Fibroblast of upper back skin (primary cell): ENCODE measurements around the gene ST6GAL1.

Source experiments
- DNase-seq: peaks from one replicate; pipeline ENCODE4 v3.0.0-alpha.2; 2013

The ST6GAL1 gene

GRCh38 chr3:187024536-187025226 is 94.4 kb downstream of the ST6GAL1 start:
- DNase-seq, result no peak

- no peak for DNase-seq
Observed at GRCh38 chr3:187025254-187025655, 94.9 kb downstream of the ST6GAL1 start.

DNA sequence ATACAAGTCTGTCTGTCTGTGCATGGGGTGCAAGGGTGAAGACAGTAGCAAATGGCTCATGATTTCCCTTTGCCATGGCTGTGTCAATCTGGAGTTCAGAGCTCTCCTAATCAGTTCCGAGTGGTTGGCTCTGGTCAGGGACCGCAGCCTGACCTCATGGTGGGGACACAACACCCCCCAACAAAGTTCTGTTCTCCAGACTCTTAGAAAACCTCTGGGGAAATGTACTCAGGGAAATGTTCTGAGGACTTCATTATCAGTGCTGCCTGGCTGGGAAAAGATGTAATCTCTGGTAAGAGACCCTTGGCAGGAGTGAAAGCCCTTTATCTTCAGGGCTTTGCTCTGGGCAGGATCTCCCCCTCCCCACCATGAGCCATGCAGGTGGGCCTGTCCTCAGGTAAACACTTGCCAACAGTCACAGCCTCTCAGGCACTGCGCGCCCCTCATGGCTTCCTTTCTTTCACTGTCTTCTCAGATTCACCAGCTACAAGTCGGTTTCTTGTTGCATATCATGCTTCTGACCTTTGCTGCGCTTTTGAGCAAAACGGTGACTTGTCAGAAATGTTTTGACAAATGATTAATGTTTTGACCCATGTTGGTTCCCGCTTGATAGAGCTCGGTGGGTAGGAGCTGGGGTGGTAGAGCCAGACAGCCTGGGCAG is 95.5 kb downstream of the ST6GAL1 start:
- DNase-seq, result no peak

- no peak for DNase-seq
Observed at GRCh38 chr3:187026317-187026670, 96.0 kb downstream of the ST6GAL1 start.

GRCh38 chr3:187027531-187028278 is 97.4 kb downstream of the ST6GAL1 start:
- no peak for DNase-seq

GRCh38 chr3:187031934-187032333 is 101.6 kb downstream of the ST6GAL1 start:
- DNase-seq, result no peak

DNA sequence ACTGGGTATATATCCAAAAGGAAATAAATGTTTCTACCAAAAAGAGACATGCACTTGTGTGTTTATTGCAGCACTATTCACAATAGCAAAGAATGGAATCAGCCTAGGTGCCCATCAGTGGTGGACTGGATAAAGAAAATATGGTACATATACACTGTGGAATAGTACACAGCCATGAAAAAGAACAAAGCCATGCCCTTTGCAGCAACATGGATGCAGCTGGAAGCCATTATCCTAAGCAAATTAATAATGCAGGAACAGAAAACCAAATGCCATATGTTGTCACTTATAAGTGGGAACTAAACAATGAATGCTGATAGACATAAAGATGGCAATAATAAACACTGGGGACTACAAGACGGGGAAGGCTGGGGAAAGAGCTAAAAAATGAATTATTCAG is 106.1 kb downstream of the ST6GAL1 start:
- no peak for DNase-seq

DNA sequence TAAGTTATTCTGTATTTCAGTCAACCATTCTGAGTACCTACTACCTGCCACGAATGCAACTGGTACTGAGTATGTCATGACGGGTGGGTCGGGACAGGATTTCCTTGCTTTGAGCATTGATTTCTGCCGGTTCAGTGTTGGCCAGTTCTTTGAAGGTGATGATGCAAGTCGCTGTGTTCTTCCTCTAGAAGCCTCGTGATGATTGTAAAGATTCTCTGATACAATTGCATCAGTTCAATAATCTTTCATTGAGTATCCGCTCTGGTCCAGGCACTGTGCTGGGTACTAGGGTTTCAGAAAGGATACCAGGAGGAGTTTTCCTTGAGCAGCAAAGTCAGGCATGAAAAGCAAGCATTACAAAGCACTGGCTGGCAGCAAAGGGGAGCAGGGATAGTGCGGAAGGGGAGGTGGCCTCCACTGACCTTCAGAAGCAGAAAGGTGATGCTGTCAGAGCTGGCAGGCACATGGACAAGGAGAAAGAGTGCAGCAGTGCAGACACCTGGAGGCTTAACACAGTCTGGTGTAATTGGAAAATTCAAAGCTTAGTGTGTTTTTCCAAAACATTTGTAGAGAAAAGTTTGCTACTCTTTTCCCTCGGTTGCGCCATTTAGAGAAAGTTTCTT is 108.9 kb downstream of the ST6GAL1 start:
- DNase-seq, result no peak

DNA sequence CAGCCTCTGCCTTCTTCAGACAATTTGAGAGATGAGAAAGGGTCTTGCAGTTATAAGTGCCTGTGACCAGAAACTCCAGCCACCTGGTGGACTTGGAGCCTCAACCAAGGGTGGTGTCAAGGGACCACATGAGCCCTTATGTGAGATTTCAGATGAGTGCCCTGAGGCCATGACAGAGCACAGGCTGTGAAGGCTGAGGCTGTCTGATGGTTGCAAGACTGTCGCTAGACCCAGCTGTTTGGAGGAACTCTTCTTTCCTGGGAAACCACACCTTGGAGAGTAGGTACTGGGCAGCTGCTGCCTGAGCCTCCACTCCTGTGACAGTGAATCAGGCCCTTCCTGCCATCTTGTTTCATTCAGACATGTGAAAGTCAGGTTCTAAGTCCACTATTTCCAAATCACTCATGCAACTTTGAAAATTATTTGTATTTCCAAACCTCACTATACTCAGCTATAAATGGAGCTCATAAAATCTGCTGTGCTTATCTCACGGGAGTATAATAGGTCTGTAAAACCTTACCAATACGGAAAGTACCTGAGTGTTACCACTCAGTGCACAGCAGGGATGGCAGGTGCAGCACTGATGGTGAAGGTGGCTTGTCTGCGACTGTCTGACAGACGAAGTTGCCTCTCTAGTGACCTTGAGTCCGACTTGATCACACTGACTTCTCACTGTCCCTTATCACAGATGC is 109.5 kb downstream of the ST6GAL1 start:
- no peak for DNase-seq

- peak; percentile 79 for DNase-seq
Observed at GRCh38 chr3:187040516-187041361, 110.4 kb downstream of the ST6GAL1 start.

DNA sequence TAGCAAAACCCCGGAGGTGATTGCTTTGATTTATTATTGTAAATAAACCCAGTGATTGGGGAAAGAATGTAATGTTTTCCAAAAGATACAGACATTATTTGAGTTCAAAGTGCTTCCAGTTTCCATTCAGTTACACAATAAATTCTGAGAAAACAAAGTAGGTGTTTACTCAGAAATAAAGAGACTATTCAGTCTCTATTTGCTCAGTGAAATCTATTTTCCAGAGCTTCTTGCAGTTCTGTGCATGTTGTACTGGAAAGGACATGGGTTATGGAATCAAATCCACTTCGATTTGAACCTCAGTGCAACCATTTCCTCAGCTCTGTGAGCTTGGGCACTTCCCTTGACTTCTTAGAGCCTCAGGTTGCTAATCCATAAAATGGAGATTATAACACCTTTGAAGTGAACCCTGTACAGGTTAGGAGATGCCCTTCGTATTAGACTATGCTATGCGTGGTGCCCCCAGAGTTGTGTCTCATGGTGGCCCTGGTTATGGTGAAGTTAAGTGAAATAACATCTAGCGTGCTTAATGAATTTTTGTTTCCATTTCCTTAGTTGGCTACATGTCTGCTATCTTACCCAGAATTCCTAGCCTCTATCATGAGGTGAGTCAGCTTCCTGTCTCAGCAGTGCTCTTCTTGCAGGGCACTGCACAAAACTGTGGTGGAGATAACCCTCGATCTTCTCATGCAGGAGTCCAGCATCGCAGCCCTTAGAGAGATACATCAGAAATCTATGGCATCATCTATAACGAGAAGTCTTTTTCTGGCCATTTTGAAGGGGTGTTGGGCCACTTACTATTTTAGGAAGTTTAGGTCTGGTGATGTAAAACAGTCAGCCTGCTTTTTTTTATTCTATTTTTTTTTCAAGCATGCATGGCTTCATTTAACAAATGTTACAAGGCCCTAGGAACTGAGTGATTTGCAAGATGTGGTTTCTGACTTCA is 111.3 kb downstream of the ST6GAL1 start:
- DNase-seq, result peak; percentile 35

GRCh38 chr3:187042346-187042745 is 112.0 kb downstream of the ST6GAL1 start:
- DNase-seq, result no peak

- DNase-seq, result no peak
Observed at GRCh38 chr3:187042874-187043458, 112.6 kb downstream of the ST6GAL1 start.

DNA sequence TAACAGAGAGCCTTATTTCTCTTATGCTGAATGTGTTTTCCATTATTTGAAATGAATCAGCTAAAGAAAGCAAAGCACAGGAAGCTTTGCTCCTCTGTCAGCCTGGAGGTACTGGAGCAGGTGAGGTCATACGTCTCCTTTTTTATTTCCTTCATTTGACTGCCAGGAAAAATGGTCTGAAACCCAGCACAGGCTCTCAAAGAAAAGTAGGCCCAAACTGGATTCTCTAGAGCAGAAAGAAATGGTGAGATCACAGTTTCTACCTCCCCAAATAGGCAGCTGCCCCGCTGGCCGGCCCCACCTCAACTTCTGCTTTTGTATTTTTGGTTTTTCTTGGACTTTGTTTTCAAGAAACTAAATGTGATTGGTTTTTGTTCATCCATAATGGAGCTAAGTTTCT is 113.9 kb downstream of the ST6GAL1 start:
- peak; percentile 34 for DNase-seq

DNA sequence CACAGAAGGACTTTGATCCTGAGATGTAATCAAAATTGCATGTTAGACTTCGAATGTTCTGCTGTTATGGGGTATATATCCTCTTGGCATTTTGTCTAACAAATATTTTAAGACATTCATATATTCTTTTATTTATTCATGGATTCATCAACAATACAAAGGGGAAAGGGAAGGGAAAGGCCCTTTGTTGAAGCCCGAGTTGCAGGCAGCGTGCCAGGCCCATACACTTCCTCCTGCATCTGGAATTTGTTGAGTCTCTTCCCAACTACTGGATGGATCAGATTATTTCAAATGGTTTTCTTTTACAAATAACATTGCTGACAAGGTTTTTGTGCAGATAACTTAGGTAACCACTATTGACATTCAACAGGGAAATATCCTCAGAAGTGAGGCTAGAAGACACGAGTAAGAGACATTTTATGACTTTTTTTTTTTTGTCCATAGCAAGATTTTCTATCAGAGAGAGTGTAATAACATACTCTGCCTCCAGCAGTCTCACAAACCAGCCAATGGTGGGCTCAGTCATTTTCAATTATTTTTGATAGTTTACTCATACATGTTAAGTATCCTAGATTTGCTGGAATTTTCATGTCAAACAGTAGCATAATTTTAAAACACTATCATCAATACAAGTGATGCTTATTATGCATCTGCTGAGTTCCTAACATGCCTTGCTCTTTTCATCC is 114.7 kb downstream of the ST6GAL1 start:
- DNase-seq, result peak; percentile 39

DNA sequence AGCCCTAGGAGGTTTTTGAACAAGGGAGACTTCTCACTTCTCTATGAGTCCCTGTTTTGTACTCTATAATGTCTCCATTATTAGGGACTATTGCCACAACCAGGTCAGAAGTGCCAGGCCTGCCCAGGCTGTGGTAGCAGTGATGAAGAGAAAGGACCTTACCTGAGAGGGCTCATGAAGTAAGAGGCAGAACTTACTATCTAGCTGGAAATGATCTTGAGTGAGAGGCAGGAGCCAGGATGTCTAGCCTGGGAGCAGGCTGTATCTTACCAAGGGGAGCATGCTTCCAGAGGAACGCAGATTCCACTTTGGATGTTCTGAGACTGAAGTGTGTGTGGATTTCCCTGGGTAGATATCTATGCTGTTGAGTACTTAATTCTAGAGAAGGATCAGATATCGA is 115.7 kb downstream of the ST6GAL1 start:
- no peak for DNase-seq

GRCh38 chr3:187049462-187050101 is 119.3 kb downstream of the ST6GAL1 start:
- no peak for DNase-seq

DNA sequence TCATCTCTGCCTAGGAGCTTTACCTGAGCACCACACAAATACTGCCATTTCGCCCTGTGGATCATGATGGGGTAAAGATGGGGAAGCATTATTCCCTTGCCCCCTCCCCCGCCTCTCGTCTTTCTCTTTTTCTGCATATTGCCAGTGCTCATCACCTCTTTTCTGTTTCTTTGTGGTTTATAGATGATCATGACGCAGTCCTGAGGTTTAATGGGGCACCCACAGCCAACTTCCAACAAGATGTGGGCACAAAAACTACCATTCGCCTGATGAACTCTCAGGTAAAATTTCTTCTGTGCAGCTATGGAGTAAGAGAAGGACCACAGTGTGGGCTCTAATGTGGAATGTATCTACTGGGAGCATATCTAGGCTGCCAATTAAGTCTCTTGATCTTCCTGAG is 120.7 kb downstream of the ST6GAL1 start:
- no peak for DNase-seq

DNA sequence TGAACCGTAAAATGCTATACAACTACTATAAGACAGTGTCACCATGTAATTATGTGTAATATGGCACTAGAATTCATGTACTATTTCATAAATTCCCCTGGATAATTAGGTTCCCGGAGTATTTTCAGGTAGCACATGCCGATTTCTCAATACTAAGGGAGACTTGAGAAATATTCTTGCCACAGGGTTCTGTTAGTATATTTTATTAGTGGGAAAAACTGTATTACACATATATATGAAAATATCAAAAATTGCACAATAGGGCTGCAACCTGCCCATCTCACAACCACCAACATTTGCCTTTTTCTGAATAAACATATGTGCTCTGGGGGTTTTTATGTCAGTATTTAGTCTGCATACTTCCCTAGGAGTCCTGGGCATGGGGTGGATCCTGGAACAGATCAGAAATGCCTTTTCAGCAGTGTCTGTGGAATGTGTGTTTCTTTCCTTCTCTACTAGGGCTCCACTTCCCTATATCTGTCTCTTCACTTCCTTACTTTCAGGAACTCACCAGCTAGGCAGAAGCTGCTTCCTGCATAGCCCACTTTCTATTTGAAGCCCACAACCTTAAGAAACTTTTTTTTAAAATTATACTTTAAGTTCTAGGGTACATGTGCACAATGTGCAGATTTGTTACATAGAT is 121.5 kb downstream of the ST6GAL1 start:
- no peak for DNase-seq
